Stomach (tissue), 9 donors: ENCODE results near the gene GPR32. TPM values are rescaled to one million over a fixed set of nuclear protein-coding genes. Genes with fewer than 3 reads are reported as not detected.

Experiments
- DNase-seq, 2 donors: peaks; one replicate each; pipeline versions ENCODE4 v3.0.0 to v3.0.0-alpha.2; 2013 to 2019
- H3K27ac ChIP-seq, 5 donors: fragments of 200-600 bp in 4 of 5; sonication (generic) in 4 of 5; one replicate each; pipeline ENCODE4 v1.5.1; 2013 to 2019; ENCODE audit warnings: mild to moderate bottlenecking in 1 of 5, moderate library complexity in 1 of 5
- H3K27me3 ChIP-seq, 3 donors: fragments of 200-600 bp; sonication (generic); one replicate each; pipeline ENCODE4 v1.5.1; 2017 to 2019; ENCODE audit warnings: mixed run types in 1 of 3
- H3K36me3 ChIP-seq, 4 donors: fragments of 200-600 bp; sonication (generic); 1 replicate in 3 of 4; 2 replicates in 1 of 4; pipeline ENCODE4 v1.5.1; 2016 to 2019
- H3K4me1 ChIP-seq, 4 donors: fragments of 200-600 bp; sonication (generic); one replicate each; pipeline ENCODE4 v1.5.1; 2016 to 2019
- H3K4me3 ChIP-seq, 4 donors: fragments of 200-600 bp; sonication (generic) in 3 of 4; one replicate each; pipeline ENCODE4 v1.5.1; 2016 to 2019; ENCODE audit warnings: mild to moderate bottlenecking in 1 of 4
- H3K9me3 ChIP-seq, 4 donors: fragments of 200-600 bp; sonication (generic); one replicate each; pipeline ENCODE4 v1.5.1; 2016 to 2019
- EP300 ChIP-seq: sonication (generic); formaldehyde crosslinking; IDR thresholded peaks from one replicate; pipeline ENCODE4 v1.6.1; 2017; ENCODE audit warnings: antibody characterized with exemption
- POLR2A ChIP-seq, 4 donors: fragments of 450-650 bp; IDR thresholded peaks; one replicate each; pipeline ENCODE4 v1.6.1; 2016; ENCODE audit warnings: antibody characterized with exemption in 4 of 4, control low read depth in 2 of 4, mild to moderate bottlenecking in 1 of 4, moderate library complexity in 1 of 4
- POLR2AphosphoS5 ChIP-seq, 3 donors: sonication (generic); formaldehyde crosslinking; IDR thresholded peaks; one replicate each; pipeline ENCODE4 v1.6.1; 2016; ENCODE audit warnings: antibody characterized with exemption in 3 of 3
- WGBS, 5 donors: extraction: QIAGEN DNeasy Blood & Tissue Kit in 3 of 5; methylation state at CpG; one replicate each; pipeline versions ENCODE4 v1.1.5 to v1.1.7; 2013 to 2018; 5-methylcytosine and 5-hydroxymethylcytosine counted together
- intact Hi-C: fragments of 100-400 bp; cut with DNase I; formaldehyde crosslinking; loops from one replicate; pipeline ENCODE4 v1.15.1; 2023; ENCODE audit warnings: low total_unique reads
- polyA plus RNA-seq, 3 donors: library from polyadenylated mRNA; stranded (reverse); fragments of 200-250 nt; gene quantifications; one replicate each; pipeline ENCODE4 v1.2.3, GENCODE V29; 2013
- total RNA-seq, 5 donors: library from RNA; depleted of rRNA; stranded (reverse); fragments of >200 nt; gene quantifications; one replicate each; pipeline versions ENCODE4 v1.1.0 to v1.2.3, GENCODE V29; 2014 to 2016
- TF ChIP-seq, protein P1 (sequence below), 7 experiments: fragments of 450-650 bp in 4 of 7; fragments of 200-600 bp in 3 of 7; sonication (generic) in 3 of 7; IDR thresholded peaks; one replicate each; pipeline ENCODE4 v1.5.1; 2016 to 2019; ENCODE audit warnings: antibody characterized with exemption in 7 of 7, control low read depth in 2 of 7, mild to moderate bottlenecking in 1 of 7
- donor health status: healthy with polysubstance abuse.
- donor health status: Bipolar disorder and iron deficiency.
- donor health status: healthy.

GPR32 gene
- total and polyA plus RNA-seq, 8 donors, result not detected

DNA sequence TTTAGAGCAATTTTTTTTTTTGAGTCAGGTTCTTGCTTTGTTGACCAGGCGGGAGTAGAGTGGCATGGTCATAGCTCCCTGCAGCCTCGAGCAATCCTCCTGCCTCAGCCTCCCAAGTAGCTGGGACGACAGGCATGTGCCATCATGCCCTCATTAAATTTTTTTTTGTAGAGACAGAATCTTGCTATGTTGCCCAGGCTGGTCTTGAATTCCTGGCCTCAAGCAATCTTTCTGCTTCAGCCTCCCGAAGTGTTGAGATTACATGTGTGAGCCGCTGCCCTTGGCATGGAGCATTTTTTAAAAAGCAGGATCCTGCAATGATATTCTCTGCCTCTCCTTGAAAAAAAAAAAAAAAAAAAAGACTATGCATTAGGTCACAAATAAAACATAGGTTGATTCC lies 5.9 kb downstream of the GPR32 start:
- WGBS, 5 donors, result 74 to 87% (median 80%) methylated on average over 5 of the region's 5 CpGs
- no peak for DNase-seq
- Histone ChIP-seq H3K27ac (no peak overlapping the region), H3K9me3 (peaks cover 0 to 17% (median 8%) of the 10 kb centered on the region in 4 donors), H3K36me3 (no peaks in the 10 kb centered on the region), H3K4me1 (no peaks in the 10 kb centered on the region), H3K4me3 (no peak overlapping the region), H3K27me3 (peaks cover 2 to 98% (median 47%) of the 10 kb centered on the region in 3 donors)
- intact Hi-C loops, result no loop called here
- TF ChIP-seq POLR2A (IDR thresholded peaks at IDR 0.05) (no peak), POLR2AphosphoS5 (IDR thresholded peaks at IDR 0.05) (no peak), EP300 (no peak)
- TF ChIP-seq, protein P1, sequence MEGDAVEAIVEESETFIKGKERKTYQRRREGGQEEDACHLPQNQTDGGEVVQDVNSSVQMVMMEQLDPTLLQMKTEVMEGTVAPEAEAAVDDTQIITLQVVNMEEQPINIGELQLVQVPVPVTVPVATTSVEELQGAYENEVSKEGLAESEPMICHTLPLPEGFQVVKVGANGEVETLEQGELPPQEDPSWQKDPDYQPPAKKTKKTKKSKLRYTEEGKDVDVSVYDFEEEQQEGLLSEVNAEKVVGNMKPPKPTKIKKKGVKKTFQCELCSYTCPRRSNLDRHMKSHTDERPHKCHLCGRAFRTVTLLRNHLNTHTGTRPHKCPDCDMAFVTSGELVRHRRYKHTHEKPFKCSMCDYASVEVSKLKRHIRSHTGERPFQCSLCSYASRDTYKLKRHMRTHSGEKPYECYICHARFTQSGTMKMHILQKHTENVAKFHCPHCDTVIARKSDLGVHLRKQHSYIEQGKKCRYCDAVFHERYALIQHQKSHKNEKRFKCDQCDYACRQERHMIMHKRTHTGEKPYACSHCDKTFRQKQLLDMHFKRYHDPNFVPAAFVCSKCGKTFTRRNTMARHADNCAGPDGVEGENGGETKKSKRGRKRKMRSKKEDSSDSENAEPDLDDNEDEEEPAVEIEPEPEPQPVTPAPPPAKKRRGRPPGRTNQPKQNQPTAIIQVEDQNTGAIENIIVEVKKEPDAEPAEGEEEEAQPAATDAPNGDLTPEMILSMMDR (IDR thresholded peaks at IDR 0.05), result no peak

DNA sequence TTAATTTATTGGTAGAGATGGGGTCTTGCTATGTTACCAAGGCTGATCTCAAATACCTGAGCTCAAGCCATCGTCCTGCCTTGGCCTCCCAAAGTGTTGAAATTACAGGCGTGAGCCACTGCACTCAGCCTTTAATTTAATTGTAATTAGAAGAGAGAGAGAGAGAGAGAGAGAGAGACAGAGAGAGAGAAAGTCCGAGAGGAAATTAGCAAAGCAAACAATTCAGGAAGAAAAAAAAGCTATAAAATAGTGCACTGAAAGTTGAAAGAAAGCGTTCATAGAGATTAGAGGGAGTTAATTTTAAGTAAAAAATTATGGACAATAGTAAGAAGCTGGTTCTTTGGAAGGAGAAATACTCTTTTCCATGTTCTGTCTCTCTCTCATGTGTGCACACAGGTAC lies 7.0 kb downstream of the GPR32 start:
- peaks cover 3 to 99% (median 55%) of the 10 kb centered on the region in 3 donors for H3K27me3 ChIP-seq
- DNase-seq, result no peak
- intact Hi-C loops, result no loop called here
- WGBS, 5 donors, result 39 to 46% (median 43%) methylated on average over 4 of the region's 4 CpGs
- H3K4me1 ChIP-seq, result no peaks in the 10 kb centered on the region
- peaks cover 0 to 15% (median 8%) of the 10 kb centered on the region in 4 donors for H3K9me3 ChIP-seq
- H3K36me3 ChIP-seq, result no peaks in the 10 kb centered on the region
- no peak for TF ChIP-seq POLR2A (IDR thresholded peaks at IDR 0.05)
- TF ChIP-seq, protein P1 (IDR thresholded peaks at IDR 0.05), result no peak
- no peak for TF ChIP-seq EP300
- TF ChIP-seq POLR2AphosphoS5 (IDR thresholded peaks at IDR 0.05), result no peak
- no peak overlapping the region for H3K27ac ChIP-seq
- H3K4me3 ChIP-seq, result no peak overlapping the region

DNA sequence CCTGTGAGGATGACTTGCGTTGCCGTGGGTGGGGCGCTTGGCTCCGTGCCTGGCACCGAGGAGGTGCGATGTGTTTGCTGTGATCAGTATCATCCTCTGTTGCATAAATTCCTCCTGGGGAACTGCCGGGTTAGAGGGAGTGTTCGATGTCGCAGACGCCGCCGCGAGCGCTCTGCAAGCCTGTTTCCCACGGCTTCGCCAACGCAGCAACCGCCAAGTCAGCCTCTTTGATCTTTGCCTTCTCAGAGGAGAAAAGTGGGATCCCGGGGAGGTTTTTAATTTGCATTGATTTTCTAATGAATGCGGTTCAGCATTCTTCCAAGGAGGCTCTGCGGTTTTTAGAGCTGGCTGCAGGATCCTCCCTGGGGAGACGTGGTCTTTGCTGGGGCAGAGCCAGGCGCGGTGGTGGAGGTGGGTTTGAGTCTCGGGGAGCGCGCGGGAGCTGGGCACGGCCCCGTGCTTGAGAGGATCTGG lies 7.6 kb downstream of the GPR32 start:
- WGBS, 5 donors, result 1 to 4% (median 3%) methylated on average over 28 to 30 of the region's 30 CpGs

DNA sequence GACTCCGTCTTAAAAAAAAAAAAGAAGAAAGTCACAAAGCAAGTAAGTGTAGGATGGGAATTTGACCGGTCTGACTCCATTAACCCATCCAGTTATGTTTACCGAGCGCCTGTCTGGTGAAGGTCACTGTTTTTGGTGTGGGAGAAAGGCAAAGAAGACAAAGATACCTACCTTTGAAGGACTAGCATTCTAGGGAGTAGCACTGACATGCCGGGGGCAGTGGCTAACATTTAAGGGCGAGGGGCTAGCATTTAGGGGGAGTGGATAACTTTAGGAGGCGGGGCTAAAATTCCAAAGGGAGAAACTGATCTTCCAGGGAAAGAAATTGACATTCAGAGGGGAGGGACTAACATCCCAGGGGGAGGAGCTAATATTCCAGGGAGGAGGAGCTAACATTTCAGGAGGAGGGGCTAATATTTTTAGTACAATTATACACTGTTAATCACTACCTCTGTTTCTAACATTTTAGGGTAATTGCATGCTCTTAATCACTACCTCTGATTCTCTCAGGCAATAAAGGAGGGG lies 8.7 kb downstream of the GPR32 start:
- Histone ChIP-seq H3K27me3 (peaks cover 3 to 93% (median 61%) of the 10 kb centered on the region in 3 donors), H3K9me3 (peaks cover 0 to 9% (median 8%) of the 10 kb centered on the region in 4 donors), H3K27ac (no peak overlapping the region), H3K4me1 (peaks cover 0 to 9% (median 3%) of the 10 kb centered on the region in 4 donors), H3K36me3 (no peaks in the 10 kb centered on the region), H3K4me3 (no peak overlapping the region)
- no peak for DNase-seq
- intact Hi-C loops, result no loop called here
- 42 to 65% (median 53%) methylated on average over 7 of the region's 7 CpGs for WGBS, 5 donors
- TF ChIP-seq POLR2A (IDR thresholded peaks at IDR 0.05), result no peak
- TF ChIP-seq EP300, result no peak
- no peak for TF ChIP-seq POLR2AphosphoS5 (IDR thresholded peaks at IDR 0.05)
- TF ChIP-seq, protein P1 (IDR thresholded peaks at IDR 0.05), result no peak

More for the DNA sequence above, 7.6 kb downstream of the GPR32 start:
- Histone ChIP-seq H3K27me3 (peaks cover 3 to 99% (median 58%) of the 10 kb centered on the region in 3 donors), H3K36me3 (no peaks in the 10 kb centered on the region), H3K4me3 (no peak overlapping the region), H3K4me1 (no peaks in the 10 kb centered on the region), H3K9me3 (peaks cover 0 to 9% (median 8%) of the 10 kb centered on the region in 4 donors), H3K27ac (no peak overlapping the region)
- no peak for TF ChIP-seq POLR2AphosphoS5 (IDR thresholded peaks at IDR 0.05)
- TF ChIP-seq EP300, result no peak
- no peak for TF ChIP-seq POLR2A (IDR thresholded peaks at IDR 0.05)
- TF ChIP-seq, protein P1 (IDR thresholded peaks at IDR 0.05), result no peak
- intact Hi-C loops, result no loop called here
- DNase-seq, result no peak
